Epithelial cell of prostate (primary cell): Measurements from ENCODE around the gene VCAN.
"Not testable (repeated sequence)": the region's sequence is repeated elsewhere in the genome, so short reads cannot be mapped to it uniquely, and the experiment has no call there.

Source experiments
- DNase-seq: peaks from one replicate; pipeline ENCODE4 v3.0.0-alpha.2; 2011; ENCODE audit warnings: low read depth, low spot score
- H3K27ac ChIP-seq: fragments of 450-650 bp; 2 replicates; pipeline ENCODE4 v1.5.1; 2017; ENCODE audit warnings: mild to moderate bottlenecking

Gene VCAN

DNA sequence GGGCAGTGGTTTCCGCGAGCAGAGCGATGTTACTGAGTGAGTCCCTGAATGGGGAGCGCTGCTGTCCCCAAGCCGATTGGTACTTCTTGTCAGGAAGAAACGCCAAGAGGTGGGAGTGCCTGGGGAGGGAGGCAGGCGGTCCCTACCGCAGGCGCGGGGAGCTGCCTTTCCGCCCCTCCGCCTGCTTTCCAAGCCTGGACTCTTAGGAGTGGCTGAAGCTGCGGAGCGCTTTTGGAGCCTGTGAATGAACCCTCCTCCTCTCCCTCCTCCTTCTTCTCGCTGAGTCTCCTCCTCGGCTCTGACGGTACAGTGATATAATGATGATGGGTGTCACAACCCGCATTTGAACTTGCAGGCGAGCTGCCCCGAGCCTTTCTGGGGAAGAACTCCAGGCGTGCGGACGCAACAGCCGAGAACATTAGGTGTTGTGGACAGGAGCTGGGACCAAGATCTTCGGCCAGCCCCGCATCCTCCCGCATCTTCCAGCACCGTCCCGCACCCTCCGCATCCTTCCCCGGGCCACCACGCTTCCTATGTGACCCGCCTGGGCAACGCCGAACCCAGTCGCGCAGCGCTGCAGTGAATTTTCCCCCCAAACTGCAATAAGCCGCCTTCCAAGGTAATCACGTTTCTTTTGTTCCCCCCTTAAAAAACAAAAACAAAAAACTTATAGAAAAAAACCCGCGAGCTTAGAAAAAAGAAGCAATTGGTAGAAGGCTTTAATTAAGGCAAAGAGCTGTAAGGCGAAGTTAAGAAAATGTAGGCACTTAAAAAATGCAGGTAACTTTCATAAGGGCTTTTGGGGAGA, at the start of gene VCAN:
VCAN (plus strand) TSS at position 340 of the 808 bp plus-strand sequence. CDS start 11,775 bp downstream, outside the sequence.
- no peak for DNase-seq
- no peak within 1 kb of the TSS for H3K27ac ChIP-seq

GRCh38 chr5:83422284-83422683, 49.3 kb upstream of the VCAN start:
- no peak overlapping the region for H3K27ac ChIP-seq
- no peak for DNase-seq

- DNase-seq = no peak
- H3K27ac ChIP-seq = no peak overlapping the region
Observed at GRCh38 chr5:83426855-83427254, 44.7 kb upstream of the VCAN start.

GRCh38 chr5:83428126-83428525, 43.4 kb upstream of the VCAN start:
- H3K27ac ChIP-seq = no peak overlapping the region
- DNase-seq = no peak

DNA sequence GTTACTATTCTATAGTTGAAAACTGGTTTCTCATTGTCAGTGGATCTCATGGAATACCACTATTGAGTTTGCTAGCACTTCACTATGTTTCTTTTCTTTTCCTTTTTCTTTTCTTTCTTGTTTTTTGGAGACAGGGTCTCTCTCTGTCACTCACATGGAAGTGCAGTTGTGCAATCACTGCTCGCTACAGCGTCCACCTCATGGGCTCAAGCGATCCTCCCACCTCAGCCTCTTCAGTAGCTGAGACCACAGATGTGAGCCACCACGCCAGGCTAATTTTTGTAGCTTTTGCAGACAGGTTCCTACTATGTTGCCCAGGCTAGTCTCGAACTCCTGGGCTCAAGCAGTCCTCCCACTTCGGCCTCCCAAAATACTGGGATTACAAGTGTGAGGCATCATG, 42.7 kb upstream of the VCAN start:
- H3K27ac ChIP-seq = no peak overlapping the region
- no peak for DNase-seq

DNA sequence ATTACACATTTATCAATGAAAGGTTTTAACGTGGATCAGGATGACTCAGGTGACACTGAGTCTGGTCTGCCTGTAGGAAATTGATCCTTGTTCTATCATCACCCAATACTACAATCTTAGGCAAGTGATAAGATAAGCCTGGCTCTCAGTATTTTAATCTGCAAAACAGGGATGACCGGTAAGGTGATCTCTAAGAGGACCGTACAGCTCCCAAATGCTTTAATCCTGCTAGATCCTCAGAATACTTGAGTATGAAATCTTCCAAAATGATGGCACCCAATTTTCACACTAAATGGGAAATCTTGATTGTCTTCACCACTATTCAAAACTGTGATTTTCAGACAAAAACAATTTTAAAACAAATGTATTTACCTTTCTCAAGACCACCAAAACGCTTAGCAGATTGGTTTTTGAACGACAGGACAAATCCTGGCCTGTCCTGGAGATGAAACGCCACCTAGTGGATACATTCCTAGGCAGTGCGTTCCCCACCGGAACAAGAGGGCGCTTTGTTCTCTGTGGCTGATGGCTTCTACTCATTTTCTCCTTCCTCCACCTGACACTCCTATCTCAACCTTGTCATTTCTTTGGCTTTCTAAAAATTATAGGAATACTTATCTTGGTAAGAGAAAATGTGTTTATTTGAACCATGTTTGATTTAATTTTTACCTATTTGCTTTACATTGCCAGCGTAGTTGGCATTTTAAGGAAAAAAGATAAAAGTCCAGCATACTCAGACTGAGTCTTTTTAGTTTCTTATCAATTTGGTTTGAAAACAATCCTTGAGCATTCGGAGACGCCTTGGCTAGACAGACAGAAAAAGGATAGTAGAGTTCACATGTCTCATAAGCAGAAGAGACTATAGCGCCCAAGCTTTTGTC, 41.2 kb upstream of the VCAN start:
- DNase-seq = peak; percentile 10
- no peak overlapping the region for H3K27ac ChIP-seq

- no peak for DNase-seq
Observed at GRCh38 chr5:83433891-83434290, 37.7 kb upstream of the VCAN start.

DNA sequence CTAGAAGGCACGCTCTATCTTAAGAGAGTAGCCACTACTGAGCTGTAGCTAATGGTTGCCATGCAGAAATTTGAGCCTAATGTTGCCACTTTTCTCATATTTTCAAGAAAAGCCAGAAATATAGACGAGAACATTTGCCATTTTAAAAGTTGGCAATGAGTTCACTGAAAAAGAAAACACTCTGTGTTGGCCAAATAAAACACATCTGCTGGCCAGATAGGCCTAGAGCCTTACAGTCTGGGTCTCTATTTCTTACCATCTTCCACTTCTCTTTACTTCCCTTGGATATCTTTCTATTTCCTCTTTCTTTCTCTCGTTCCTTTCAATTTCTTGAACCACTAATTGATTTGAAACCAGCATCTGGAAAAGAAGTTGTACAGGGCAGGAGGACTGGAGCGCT, 36.6 kb upstream of the VCAN start:
- no peak for DNase-seq
- no peak overlapping the region for H3K27ac ChIP-seq

More at GRCh38 chr5:83433891-83434290, 37.7 kb upstream of the VCAN start:
- H3K27ac ChIP-seq = no peak overlapping the region

DNA sequence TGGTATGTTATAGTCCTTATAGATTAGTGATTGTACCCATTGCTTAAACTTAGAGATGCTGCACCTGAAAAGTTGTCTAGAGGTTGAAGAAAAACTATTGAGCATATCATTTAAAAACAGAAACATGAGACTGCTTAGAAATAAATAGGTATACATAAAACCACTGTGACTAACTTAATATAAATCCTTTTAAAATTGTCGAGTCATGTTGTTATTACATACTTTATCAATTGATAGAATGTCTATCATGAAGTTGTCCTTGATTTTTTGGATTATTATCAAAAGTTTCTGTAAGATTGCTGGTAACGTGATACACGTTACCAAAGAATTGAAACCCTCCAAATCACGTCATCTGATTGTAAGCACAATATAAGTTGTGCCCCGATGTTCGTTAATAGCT, 35.3 kb upstream of the VCAN start:
- no peak overlapping the region for H3K27ac ChIP-seq
- no peak for DNase-seq

GRCh38 chr5:83437697-83438096, 33.8 kb upstream of the VCAN start:
- DNase-seq, H3K27ac ChIP-seq: not testable (repeated sequence)

- H3K27ac ChIP-seq = no peak overlapping the region
- no peak for DNase-seq
Observed at GRCh38 chr5:83440826-83441225, 30.7 kb upstream of the VCAN start.

DNA sequence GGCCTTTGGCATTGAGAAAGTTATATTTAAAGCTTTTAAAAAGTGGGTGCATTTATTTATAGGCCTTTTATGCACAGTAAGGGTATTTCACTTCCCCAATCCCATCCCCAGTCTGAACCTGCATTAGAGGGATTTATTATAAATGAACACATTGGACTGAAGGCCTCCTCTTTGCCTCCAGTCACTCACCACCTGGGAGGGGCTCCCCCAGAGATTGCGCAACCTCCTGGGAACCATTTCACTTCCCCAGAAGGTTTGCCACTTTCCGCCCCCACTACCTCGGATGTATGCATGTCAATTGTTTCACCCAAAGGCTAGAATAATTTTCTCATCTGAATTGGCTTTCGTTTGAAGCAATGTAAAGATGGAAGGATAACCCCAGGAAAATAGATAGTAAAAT, 29.8 kb upstream of the VCAN start:
- no peak overlapping the region for H3K27ac ChIP-seq
- no peak for DNase-seq

DNA sequence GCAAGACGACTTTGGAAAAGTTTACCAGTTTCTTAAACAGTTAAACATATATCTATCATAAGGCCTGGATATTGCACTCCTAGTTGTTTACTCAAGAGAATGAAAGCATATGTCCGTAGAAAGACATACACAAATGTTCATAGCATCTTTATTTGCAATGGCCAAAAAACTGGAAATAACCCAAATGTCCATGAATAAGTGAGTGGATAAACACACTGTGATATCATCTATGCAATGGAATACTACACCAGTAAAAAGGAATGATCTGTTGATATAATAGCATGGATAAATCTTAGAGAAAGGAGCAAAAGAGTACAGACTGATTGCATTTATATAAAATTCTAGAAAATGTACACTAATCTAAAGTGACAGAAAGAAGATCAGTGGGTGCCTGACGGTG, 28.0 kb upstream of the VCAN start:
- no peak for DNase-seq
- no peak overlapping the region for H3K27ac ChIP-seq

- H3K27ac ChIP-seq = no peak overlapping the region
- DNase-seq = no peak
Observed at GRCh38 chr5:83444445-83444844, 27.1 kb upstream of the VCAN start.

DNA sequence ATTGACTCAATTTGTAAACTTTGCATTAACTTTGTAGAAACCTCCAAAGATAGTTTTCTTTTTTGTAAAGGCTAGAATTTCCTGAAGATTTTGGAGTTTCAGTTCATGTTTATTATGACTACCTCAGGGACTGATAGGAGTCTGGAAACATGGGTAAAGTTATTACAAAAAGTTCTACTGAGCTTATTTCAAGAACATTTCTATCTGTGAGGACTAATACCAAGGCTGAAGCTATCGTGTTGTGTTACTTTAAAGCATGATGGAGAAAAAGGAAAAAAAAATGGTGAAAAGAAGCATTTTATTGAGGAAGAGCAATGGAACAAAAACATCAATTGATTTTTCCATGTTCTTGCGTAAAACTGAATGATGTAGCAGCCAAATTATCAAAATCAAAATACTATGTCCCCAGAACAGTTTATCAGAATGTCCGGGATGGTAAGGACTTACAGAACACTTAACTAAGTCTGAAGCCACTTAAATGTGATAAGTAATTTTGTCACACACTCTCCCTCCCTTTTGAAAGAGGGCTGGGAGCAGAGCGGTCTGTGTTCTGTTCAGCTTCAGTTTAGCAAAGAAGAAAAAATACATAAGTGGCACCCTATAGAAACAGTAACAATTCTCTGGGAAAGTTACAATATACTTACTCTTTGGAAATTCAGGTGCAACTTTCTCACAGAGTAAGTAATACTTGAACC, 25.1 kb upstream of the VCAN start:
- no peak for DNase-seq
- no peak overlapping the region for H3K27ac ChIP-seq

- DNase-seq = no peak
- H3K27ac ChIP-seq = no peak overlapping the region
Observed at GRCh38 chr5:83447533-83447932, 24.0 kb upstream of the VCAN start.

DNA sequence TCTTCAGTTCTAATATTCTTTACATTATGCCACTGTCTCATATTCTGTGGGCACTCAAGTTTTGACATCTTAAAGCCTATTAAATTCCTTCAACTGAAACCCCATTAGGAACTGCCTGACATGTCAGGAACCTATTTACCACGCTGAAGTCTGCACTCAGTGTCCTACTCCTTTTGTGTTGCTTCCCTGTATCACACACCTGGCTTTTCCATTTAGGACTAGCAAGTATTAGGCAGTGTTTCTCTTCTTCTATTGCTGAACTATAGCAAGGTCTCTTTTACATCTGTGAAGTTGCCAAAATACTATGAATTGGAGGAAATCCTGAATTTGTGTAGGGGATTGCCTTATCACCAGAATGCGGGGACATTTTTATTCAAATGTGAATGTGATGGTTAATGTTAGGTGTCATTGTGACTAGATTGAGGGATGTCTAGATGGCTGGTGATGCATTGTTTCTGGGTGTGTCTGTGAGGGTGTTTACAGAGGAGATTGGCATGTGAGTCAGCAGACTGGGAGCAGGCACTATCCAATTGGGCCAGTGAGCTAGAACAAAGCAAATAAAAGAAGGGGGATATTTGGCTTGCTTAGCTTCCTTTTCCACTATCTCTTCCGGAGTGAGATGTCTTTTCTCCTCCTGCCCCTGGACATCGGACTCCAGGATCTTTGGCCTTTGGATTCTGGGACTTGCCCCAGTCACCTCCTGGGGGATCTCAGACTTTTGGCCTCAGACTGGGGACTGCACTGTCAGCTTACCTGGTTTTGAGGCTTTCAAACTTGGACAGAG, 21.2 kb upstream of the VCAN start:
- DNase-seq = peak; percentile 46
- peak overlapping the region; percentile 50 for H3K27ac ChIP-seq

DNA sequence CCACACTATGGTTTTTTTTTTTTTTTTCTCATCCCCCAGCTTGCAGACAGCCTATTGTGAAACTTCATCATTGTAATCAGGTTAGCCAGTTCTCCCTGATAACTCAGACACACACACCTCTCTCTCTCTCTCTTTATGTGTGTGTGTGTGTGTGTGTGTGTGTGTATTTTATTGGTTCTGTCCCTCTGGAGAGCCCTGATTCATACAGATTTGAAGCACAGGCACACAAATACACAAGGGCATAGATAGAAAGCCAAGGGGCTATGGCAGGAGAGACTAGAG, 20.6 kb upstream of the VCAN start:
- peak overlapping the region; percentile 50 for H3K27ac ChIP-seq
- DNase-seq = peak; percentile 51

DNA sequence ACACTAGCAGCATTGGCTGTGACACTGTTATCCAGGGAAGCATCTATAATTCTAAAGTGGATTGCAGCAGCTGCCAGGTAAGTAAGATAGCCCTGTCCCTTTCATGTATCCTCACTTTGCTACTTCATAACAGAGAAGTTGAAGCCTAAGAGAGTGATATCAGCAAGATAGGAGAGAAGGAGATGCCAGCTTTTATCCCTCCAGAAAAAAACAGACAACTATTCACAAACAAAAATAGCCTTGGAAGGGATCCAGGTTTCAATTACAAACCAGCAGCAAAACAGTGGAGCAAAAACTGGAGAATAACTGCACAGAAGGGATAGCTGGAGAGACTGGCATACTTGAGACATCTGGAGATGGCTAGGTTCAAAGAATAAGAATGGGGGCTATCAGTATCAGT, 19.6 kb upstream of the VCAN start:
- H3K27ac ChIP-seq = no peak overlapping the region
- DNase-seq = no peak

DNA sequence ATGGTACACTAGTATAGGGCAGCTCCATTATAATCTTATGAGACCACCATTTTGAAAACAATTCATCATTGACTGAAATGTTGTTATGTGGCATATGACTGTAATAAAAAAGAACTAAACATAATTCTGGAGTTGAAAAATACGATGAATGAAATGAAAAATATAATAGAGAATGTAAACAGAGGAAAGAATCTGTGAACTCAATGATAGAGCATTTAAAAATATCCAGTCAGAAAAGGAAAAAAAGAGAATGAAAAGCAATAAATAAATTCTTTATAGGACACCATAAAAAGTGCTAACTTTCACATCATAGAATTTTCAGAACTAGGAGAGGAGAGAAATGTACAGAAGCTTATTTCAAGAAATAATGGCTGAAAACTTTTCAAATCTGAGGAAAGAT, 17.6 kb upstream of the VCAN start:
- H3K27ac ChIP-seq = no peak overlapping the region
- no peak for DNase-seq
